Stimulated activated CD4-positive, alpha-beta T cell treated with anti-CD3 and anti-CD28 coated beads, Interleukin-15, amount 100 ng/mL, for 24 hours (primary cell): ENCODE measurements around the gene TBC1D7.

ENCODE experiments used
- DNase-seq: peaks from one replicate; pipeline ENCODE4 v3.0.0-alpha.2; 2020

The TBC1D7 gene

GRCh38 chr6:13290335-13290734 lies 38.0 kb downstream of the TBC1D7 start:
- DNase-seq = no peak

- no peak for DNase-seq
These were observed 38.5 kb downstream of the TBC1D7 start for GRCh38 chr6:13289789-13290318.

- no peak for DNase-seq
These were observed 39.4 kb downstream of the TBC1D7 start for GRCh38 chr6:13288969-13289391.

- DNase-seq = no peak
These were observed 39.9 kb downstream of the TBC1D7 start for GRCh38 chr6:13288481-13288880.

GRCh38 chr6:13287104-13287503 lies 41.2 kb downstream of the TBC1D7 start:
- DNase-seq = no peak

GRCh38 chr6:13286181-13286580 lies 42.2 kb downstream of the TBC1D7 start:
- no peak for DNase-seq

- no peak for DNase-seq
These were observed 42.6 kb downstream of the TBC1D7 start for GRCh38 chr6:13285705-13286104.

- no peak for DNase-seq
These were observed 43.7 kb downstream of the TBC1D7 start for GRCh38 chr6:13284646-13285045.

GRCh38 chr6:13283331-13283730 lies 45.0 kb downstream of the TBC1D7 start:
- no peak for DNase-seq

GRCh38 chr6:13282393-13283069 lies 45.8 kb downstream of the TBC1D7 start:
- no peak for DNase-seq

GRCh38 chr6:13281686-13282085 lies 46.7 kb downstream of the TBC1D7 start:
- DNase-seq = no peak

- no peak for DNase-seq
These were observed 48.1 kb downstream of the TBC1D7 start for GRCh38 chr6:13280254-13280653.

GRCh38 chr6:13278991-13279390 lies 49.3 kb downstream of the TBC1D7 start:
- DNase-seq = no peak

GRCh38 chr6:13278164-13278563 lies 50.2 kb downstream of the TBC1D7 start:
- peak; percentile 25 for DNase-seq

- no peak for DNase-seq
These were observed 51.1 kb downstream of the TBC1D7 start for GRCh38 chr6:13277231-13277630.

GRCh38 chr6:13275435-13275989 lies 52.8 kb downstream of the TBC1D7 start:
- DNase-seq = no peak

- DNase-seq = no peak
These were observed 53.5 kb downstream of the TBC1D7 start for GRCh38 chr6:13274707-13275434.

- peak; percentile 73 for DNase-seq
These were observed 54.2 kb downstream of the TBC1D7 start for GRCh38 chr6:13273931-13274706.

- DNase-seq = no peak
These were observed 55.0 kb downstream of the TBC1D7 start for GRCh38 chr6:13273202-13273930.

- no peak for DNase-seq
These were observed 55.9 kb downstream of the TBC1D7 start for GRCh38 chr6:13272131-13273046.

- no peak for DNase-seq
These were observed 59.3 kb downstream of the TBC1D7 start for GRCh38 chr6:13268913-13269518.
